Liver (tissue), 9 donors: ENCODE results near the gene GAS6. TPM values are rescaled to one million over a fixed set of nuclear protein-coding genes. Genes with fewer than 3 reads are reported as not detected.

Experiments
- DNase-seq: peaks from one replicate; pipeline ENCODE4 v3.0.0-alpha.2; 2017; ENCODE audit warnings: low spot score
- H3K27ac ChIP-seq, 2 donors: one replicate each; pipeline ENCODE4 v1.7.0; 2013; ENCODE audit warnings: inconsistent platforms in 2 of 2, low read length in 2 of 2, control low read depth in 1 of 2, low read depth in 1 of 2, mild to moderate bottlenecking in 1 of 2
- H3K27me3 ChIP-seq, 4 donors: one replicate each; pipeline versions ENCODE4 v1.6.1 to v1.7.0; 2013; ENCODE audit warnings: low read length in 3 of 4, inconsistent platforms in 1 of 4, mild to moderate bottlenecking in 1 of 4, moderate library complexity in 1 of 4; ENCODE audit not compliant: control insufficient read depth in 4 of 4, insufficient read depth in 4 of 4
- H3K36me3 ChIP-seq, 4 donors: one replicate each; pipeline versions ENCODE4 v1.6.1 to v1.7.0; 2013; ENCODE audit warnings: low read length in 3 of 4, mild to moderate bottlenecking in 3 of 4, low read depth in 1 of 4, moderate library complexity in 1 of 4; ENCODE audit not compliant: control insufficient read depth in 4 of 4, insufficient read depth in 3 of 4
- H3K4me1 ChIP-seq, 4 donors: one replicate each; pipeline versions ENCODE4 v1.6.1 to v1.7.0; 2013; ENCODE audit warnings: low read length in 3 of 4, mild to moderate bottlenecking in 3 of 4, moderate library complexity in 1 of 4; ENCODE audit not compliant: control insufficient read depth in 4 of 4, insufficient read depth in 4 of 4
- H3K4me3 ChIP-seq, 3 donors: one replicate each; pipeline versions ENCODE4 v1.6.1 to v1.7.0; 2013; ENCODE audit warnings: low read length in 3 of 3, control low read depth in 1 of 3, low read depth in 1 of 3, mild to moderate bottlenecking in 1 of 3
- H3K9ac ChIP-seq, 2 donors: one replicate each; pipeline ENCODE4 v1.7.0; 2013; ENCODE audit warnings: low read length in 2 of 2, mild to moderate bottlenecking in 2 of 2, moderate library complexity in 2 of 2, control low read depth in 1 of 2, low read depth in 1 of 2
- H3K9me3 ChIP-seq, 4 donors: one replicate each; pipeline versions ENCODE4 v1.6.1 to v1.7.0; 2013; ENCODE audit warnings: low read length in 3 of 4; ENCODE audit not compliant: control insufficient read depth in 4 of 4
- ATF3 ChIP-seq: IDR thresholded peaks from 2 replicates; pipeline ENCODE4 v1.6.1; 2016; ENCODE audit warnings: antibody characterized with exemption
- CTCF ChIP-seq: fragments of 150-350 bp; IDR thresholded peaks from 2 replicates; pipeline ENCODE4 v1.5.1; 2017; ENCODE audit warnings: improper control_type of control experiment, low read depth, low read length; ENCODE audit not compliant: missing input control
- EGR1 ChIP-seq, 2 donors: IDR thresholded peaks; 2 replicates each; pipeline ENCODE4 v1.6.1; 2016 to 2018; ENCODE audit warnings: antibody characterized with exemption in 2 of 2, low read depth in 2 of 2
- FOXA1 ChIP-seq: IDR thresholded peaks from 2 replicates; pipeline ENCODE4 v1.6.1; 2016; ENCODE audit warnings: antibody characterized with exemption
- FOXA2 ChIP-seq: IDR thresholded peaks from 2 replicates; pipeline ENCODE4 v1.6.1; 2016; ENCODE audit warnings: antibody characterized with exemption
- GABPA ChIP-seq, 2 donors: IDR thresholded peaks in 1 of 2; conservative IDR thresholded peaks in 1 of 2; 2 replicates each; pipeline ENCODE4 v1.6.1; 2016; ENCODE audit warnings: antibody characterized with exemption in 2 of 2, mild to moderate bottlenecking in 1 of 2, moderate library complexity in 1 of 2
- HNF4A ChIP-seq, 2 donors: conservative IDR thresholded peaks; 2 replicates each; pipeline ENCODE4 v1.6.1; 2016; ENCODE audit warnings: antibody characterized with exemption in 2 of 2, mild to moderate bottlenecking in 2 of 2
- HNF4G ChIP-seq: IDR thresholded peaks from 2 replicates; pipeline ENCODE4 v1.6.1; 2016; ENCODE audit warnings: antibody characterized with exemption
- JUND ChIP-seq, 2 donors: IDR thresholded peaks; 2 replicates each; pipeline ENCODE4 v1.6.1; 2016; ENCODE audit warnings: antibody characterized with exemption in 2 of 2
- MAX ChIP-seq: IDR thresholded peaks from 2 replicates; pipeline ENCODE4 v1.6.1; 2016; ENCODE audit warnings: antibody characterized with exemption
- NR2F2 ChIP-seq: IDR thresholded peaks from 2 replicates; pipeline ENCODE4 v1.6.1; 2016; ENCODE audit warnings: antibody characterized with exemption
- RAD21 ChIP-seq, 2 donors: IDR thresholded peaks; 2 replicates each; pipeline ENCODE4 v1.6.1; 2016; ENCODE audit warnings: antibody characterized with exemption in 2 of 2, mild to moderate bottlenecking in 2 of 2
- REST ChIP-seq: IDR thresholded peaks from 2 replicates; pipeline ENCODE4 v1.6.1; 2016; ENCODE audit warnings: antibody characterized with exemption, mild to moderate bottlenecking
- RXRA ChIP-seq, 2 donors: IDR thresholded peaks; 2 replicates each; pipeline ENCODE4 v1.6.1; 2017 to 2018; ENCODE audit warnings: antibody characterized with exemption in 2 of 2, mild to moderate bottlenecking in 1 of 2
- SP1 ChIP-seq: IDR thresholded peaks from 2 replicates; pipeline ENCODE4 v1.6.1; 2018; ENCODE audit warnings: antibody characterized with exemption, mild to moderate bottlenecking
- TAF1 ChIP-seq: conservative IDR thresholded peaks from 2 replicates; pipeline ENCODE4 v1.6.1; 2016; ENCODE audit warnings: antibody characterized with exemption, mild to moderate bottlenecking
- YY1 ChIP-seq: IDR thresholded peaks from 2 replicates; pipeline ENCODE4 v1.6.1; 2016; ENCODE audit warnings: antibody characterized with exemption, mild to moderate bottlenecking
- ZBTB33 ChIP-seq: IDR thresholded peaks from 2 replicates; pipeline ENCODE4 v1.6.1; 2016; ENCODE audit warnings: antibody characterized with exemption
- WGBS: extraction: QIAGEN DNeasy Blood & Tissue Kit; methylation state at CpG from one replicate; pipeline ENCODE4 v1.1.7; 2013; 5-methylcytosine and 5-hydroxymethylcytosine counted together
- polyA plus RNA-seq, 2 donors: library from polyadenylated mRNA; stranded (reverse) in 1 of 2; unstranded in 1 of 2; fragments of 200-250 nt in 1 of 2; fragments of >200 nt in 1 of 2; fragmentation: Nextera tagmentation in 1 of 2; extraction: Ambion mirVana in 1 of 2; gene quantifications; one replicate each; pipeline versions ENCODE4 v1.2.1 to v1.2.3, GENCODE V29; 2013 to 2015
- total RNA-seq, 2 donors: library from RNA; depleted of rRNA; stranded (reverse); fragments of >200 nt; gene quantifications; one replicate each; pipeline ENCODE4 v1.2.3, GENCODE V29; 2014
- donor health status: healthy.
- donor health status: healthy.
- donor health status: healthy.
- donor health status: healthy.
- donor health status: healthy.

The GAS6 gene
- total and polyA plus RNA-seq, 4 donors, result 2.5 to 30.2 (median 9.1) TPM

GRCh38 chr13:113843864-113844556 is 19.9 kb downstream of the GAS6 start:
- no peak overlapping the region for H3K4me3 ChIP-seq
- H3K36me3 ChIP-seq, result no peaks in the 10 kb centered on the region
- no peaks in the 10 kb centered on the region for H3K27me3 ChIP-seq
- peaks cover 6 to 35% (median 16%) of the 10 kb centered on the region in 4 donors for H3K4me1 ChIP-seq
- no peak overlapping the region for H3K9ac ChIP-seq
- 76% methylated on average over 26 of the region's 26 CpGs for WGBS
- H3K9me3 ChIP-seq, result no peaks in the 10 kb centered on the region
- peak overlapping the region; percentile 58 to 91 for H3K27ac ChIP-seq
- no peak for TF ChIP-seq HNF4G
- TF ChIP-seq REST, result no peak
- no peak for TF ChIP-seq EGR1 (IDR thresholded peaks at IDR 0.05; ENCODE audit: low read depth in 2 of 2)
- TF ChIP-seq HNF4A (conservative IDR thresholded peaks at IDR 0.05), result no peak
- TF ChIP-seq FOXA2, result no peak
- TF ChIP-seq FOXA1, result no peak
- TF ChIP-seq NR2F2, result no peak
- TF ChIP-seq RAD21 (IDR thresholded peaks at IDR 0.05), result no peak
- TF ChIP-seq ATF3, result no peak
- no peak for TF ChIP-seq JUND (IDR thresholded peaks at IDR 0.05)
- TF ChIP-seq ZBTB33, result no peak
- no peak for TF ChIP-seq YY1
- TF ChIP-seq MAX, result no peak
- no peak for TF ChIP-seq GABPA (IDR thresholded peaks at IDR 0.05 in 1 of 2, conservative IDR thresholded peaks at IDR 0.05 in 1 of 2)
- no peak for TF ChIP-seq SP1
- TF ChIP-seq RXRA (IDR thresholded peaks at IDR 0.05), result no peak
- no peak for TF ChIP-seq CTCF
- no peak for TF ChIP-seq TAF1
- no peak for DNase-seq
